ENCODE results near the gene EIF4G3. TPM values are rescaled to one million over a fixed set of nuclear protein-coding genes. Genes with fewer than 3 reads are reported as not detected.
"Not testable (repeated sequence)": the region's sequence is repeated elsewhere in the genome, so short reads cannot be mapped to it uniquely, and the experiment has no call there.

Gene EIF4G3
- total RNA-seq, 4 donors from 2014 or later: 56.6 to 131 (median 70.8) TPM

GRCh38 chr1:21185221-21185731 lies 8.6 kb upstream of the EIF4G3 start:
- no peaks in the 10 kb centered on the region for H3K36me3 ChIP-seq
- H3K9me3 ChIP-seq: no peaks in the 10 kb centered on the region
- DNase-seq: no peak
- no peak overlapping the region for H3K27ac ChIP-seq
- no peak overlapping the region for H3K4me3 ChIP-seq
- no peaks in the 10 kb centered on the region for H3K27me3 ChIP-seq
- no peaks in the 10 kb centered on the region for H3K4me1 ChIP-seq
- TF ChIP-seq CTCF (IDR thresholded peaks at IDR 0.05) (no peak), POLR2A (IDR thresholded peaks at IDR 0.05) (no peak)

GRCh38 chr1:21184276-21184675 lies 7.6 kb upstream of the EIF4G3 start:
- peak in 2 of 3 donors; percentile 26 to 50 for DNase-seq
- no peaks in the 10 kb centered on the region for H3K36me3 ChIP-seq
- no peaks in the 10 kb centered on the region for H3K4me1 ChIP-seq
- no peaks in the 10 kb centered on the region for H3K9me3 ChIP-seq
- TF ChIP-seq POLR2A (IDR thresholded peaks at IDR 0.05): no peak
- TF ChIP-seq CTCF (IDR thresholded peaks at IDR 0.05): no peak
- no peak overlapping the region for H3K27ac ChIP-seq
- H3K27me3 ChIP-seq: no peaks in the 10 kb centered on the region
- H3K4me3 ChIP-seq: no peak overlapping the region

- no peak for DNase-seq
- Histone ChIP-seq H3K36me3 (no peaks in the 10 kb centered on the region), H3K4me1 (no peaks in the 10 kb centered on the region), H3K4me3 (no peak overlapping the region), H3K9me3 (no peaks in the 10 kb centered on the region), H3K27ac (no peak overlapping the region), H3K27me3 (no peaks in the 10 kb centered on the region)
- TF ChIP-seq CTCF (IDR thresholded peaks at IDR 0.05): no peak
- no peak for TF ChIP-seq POLR2A (IDR thresholded peaks at IDR 0.05)
Observed at GRCh38 chr1:21182181-21182731, 5.6 kb upstream of the EIF4G3 start.

- H3K36me3 ChIP-seq, DNase-seq, H3K9me3 ChIP-seq, H3K4me3 ChIP-seq, H3K27me3 ChIP-seq, H3K27ac ChIP-seq: not testable (repeated sequence)
- peaks cover 0 to 13% (median 0%) of the 10 kb centered on the region in 4 donors for H3K4me1 ChIP-seq
Observed at GRCh38 chr1:21178271-21178670, 1.6 kb upstream of the EIF4G3 start.

- Histone ChIP-seq H3K9me3 (no peaks in the 10 kb centered on the region), H3K27me3 (no peaks in the 10 kb centered on the region), H3K36me3 (no peaks in the 10 kb centered on the region), H3K27ac (peak overlapping the region; percentile 85 to 93 (median 91)), H3K4me1 (peaks cover 0 to 14% (median 0%) of the 10 kb centered on the region in 4 donors), H3K4me3 (peak overlapping the region; percentile 53 to 95 (median 77))
- TF ChIP-seq POLR2A (IDR thresholded peaks at IDR 0.05) (peak in 1 of 2 donors; percentile 3), CTCF (IDR thresholded peaks at IDR 0.05) (no peak)
- peak; percentile 29 to 73 (median 64) for DNase-seq
Observed at GRCh38 chr1:21175670-21176581, 771 bp downstream of the EIF4G3 start.

- DNase-seq: peak in 2 of 3 donors; percentile 77 to 84
Observed at GRCh38 chr1:21175324-21175669, 1.4 kb downstream of the EIF4G3 start.

More at GRCh38 chr1:21175324-21175669, 1.4 kb downstream of the EIF4G3 start:
- Histone ChIP-seq H3K4me3 (peak overlapping the region; percentile 53 to 95 (median 77)), H3K27me3 (no peaks in the 10 kb centered on the region), H3K36me3 (no peaks in the 10 kb centered on the region), H3K9me3 (no peaks in the 10 kb centered on the region), H3K27ac (peak overlapping the region; percentile 85 to 93 (median 91)), H3K4me1 (peaks cover 0 to 17% (median 0%) of the 10 kb centered on the region in 4 donors)
- TF ChIP-seq POLR2A (IDR thresholded peaks at IDR 0.05): peak in 1 of 2 donors; percentile 13
- TF ChIP-seq CTCF (IDR thresholded peaks at IDR 0.05): no peak
